Neural progenitor cell (in vitro differentiated cells): Measurements from ENCODE around the gene CREBBP. TPM values are rescaled to one million over a fixed set of nuclear protein-coding genes. Genes with fewer than 3 reads are reported as not detected.

ENCODE experiments used
- DNase-seq: peaks from one replicate; pipeline ENCODE4 v3.0.0-alpha.2; 2016; ENCODE audit warnings: low spot score
- H2AFZ ChIP-seq: fragments of 200-600 bp; sonication (generic); replicated peaks from 2 replicates; pipeline ENCODE4 v1.6.1; 2016; ENCODE audit warnings: antibody characterized with exemption
- H3F3A ChIP-seq: fragments of 200-600 bp; sonication (generic); 2 replicates; pipeline ENCODE4 v1.6.1; 2016; ENCODE audit warnings: antibody characterized with exemption, low read depth
- H3K27ac ChIP-seq: fragments of 200-600 bp; sonication (generic); 2 replicates; pipeline ENCODE4 v1.5.1; 2016; ENCODE audit warnings: mild to moderate bottlenecking
- H3K27me3 ChIP-seq: fragments of 200-600 bp; sonication (generic); 2 replicates; pipeline ENCODE4 v1.6.1; 2016; ENCODE audit warnings: mild to moderate bottlenecking, moderate library complexity
- H3K36me3 ChIP-seq: fragments of 200-600 bp; sonication (generic); 2 replicates; pipeline ENCODE4 v1.5.1; 2016
- H3K4me1 ChIP-seq: fragments of 200-600 bp; sonication (generic); 2 replicates; pipeline ENCODE4 v1.6.1; 2016; ENCODE audit warnings: mixed run types
- H3K4me2 ChIP-seq: fragments of 200-600 bp; sonication (generic); 2 replicates; pipeline ENCODE4 v1.6.1; 2016
- H3K4me3 ChIP-seq: fragments of 200-600 bp; sonication (generic); 2 replicates; pipeline ENCODE4 v1.5.1; 2016
- H3K79me2 ChIP-seq: fragments of 200-600 bp; sonication (generic); 2 replicates; pipeline ENCODE4 v1.6.1; 2016; ENCODE audit warnings: low read depth
- H3K9ac ChIP-seq: fragments of 200-600 bp; sonication (generic); 2 replicates; pipeline ENCODE4 v1.6.1; 2016
- H3K9me3 ChIP-seq: fragments of 200-600 bp; sonication (generic); 2 replicates; pipeline ENCODE4 v1.5.1; 2016; ENCODE audit warnings: low read depth
- H4K20me1 ChIP-seq: fragments of 200-600 bp; sonication (generic); 2 replicates; pipeline ENCODE4 v1.6.1; 2016; ENCODE audit warnings: low read depth
- H3K27ac Mint-ChIP-seq: 3 replicates; pipeline ENCODE4 v1.8.0; 2021; ENCODE audit warnings: mixed read lengths
- H3K27me3 Mint-ChIP-seq: 2 replicates; pipeline ENCODE4 v1.8.0; 2022; ENCODE audit warnings: low read depth, mild to moderate bottlenecking, inconsistent platforms, moderate library complexity, mixed read lengths; ENCODE audit not compliant: insufficient read depth
- H3K36me3 Mint-ChIP-seq: 3 replicates; pipeline ENCODE4 v1.8.0; 2021; ENCODE audit warnings: mixed read lengths
- H3K4me1 Mint-ChIP-seq: 3 replicates; pipeline ENCODE4 v1.8.0; 2021; ENCODE audit warnings: mixed read lengths
- H3K4me3 Mint-ChIP-seq: 3 replicates; pipeline ENCODE4 v1.8.0; 2021; ENCODE audit warnings: mild to moderate bottlenecking, moderate library complexity, mixed read lengths
- H3K9me3 Mint-ChIP-seq: 3 replicates; pipeline ENCODE4 v1.8.0; 2020; ENCODE audit warnings: mixed read lengths
- EZH2 ChIP-seq: fragments of 200-600 bp; sonication (generic); IDR thresholded peaks from 2 replicates; pipeline ENCODE4 v1.6.1; 2017; ENCODE audit warnings: antibody characterized with exemption, mild to moderate bottlenecking, moderate library complexity
- EZH2phosphoT487 ChIP-seq: fragments of 200-600 bp; sonication (generic); IDR thresholded peaks from 2 replicates; pipeline ENCODE4 v1.6.1; 2017; ENCODE audit warnings: antibody characterized with exemption
- total RNA-seq: library from RNA; depleted of rRNA; stranded (reverse); fragments of >200 nt; gene quantifications from 2 replicates; pipeline ENCODE4 v1.2.3, GENCODE V29; 2015; ENCODE audit warnings: low replicate concordance
- TF ChIP-seq, protein P1 (sequence below): fragments of 200-600 bp; sonication (generic); IDR thresholded peaks from 2 replicates; pipeline ENCODE4 v1.5.1; 2017; ENCODE audit warnings: antibody characterized with exemption, mild to moderate bottlenecking

Gene CREBBP
- total RNA-seq, 1 donor from 2014 or later, result 60.6 TPM

- DNase-seq, result no peak
- no peak overlapping the region for H2AFZ ChIP-seq
- H3K27me3 ChIP-seq, result no peaks in the 10 kb centered on the region
- no peak overlapping the region for H3K4me3 ChIP-seq
- H3K36me3 ChIP-seq, result peaks cover 14% of the 10 kb centered on the region
- H3K79me2 ChIP-seq, result peaks cover 5% of the 10 kb centered on the region
- peaks cover 4% of the 10 kb centered on the region for H3F3A ChIP-seq
- H3K9ac ChIP-seq, result no peak overlapping the region
- peaks cover 43% of the 10 kb centered on the region for H3K36me3 Mint-ChIP-seq
- TF ChIP-seq, protein P1, sequence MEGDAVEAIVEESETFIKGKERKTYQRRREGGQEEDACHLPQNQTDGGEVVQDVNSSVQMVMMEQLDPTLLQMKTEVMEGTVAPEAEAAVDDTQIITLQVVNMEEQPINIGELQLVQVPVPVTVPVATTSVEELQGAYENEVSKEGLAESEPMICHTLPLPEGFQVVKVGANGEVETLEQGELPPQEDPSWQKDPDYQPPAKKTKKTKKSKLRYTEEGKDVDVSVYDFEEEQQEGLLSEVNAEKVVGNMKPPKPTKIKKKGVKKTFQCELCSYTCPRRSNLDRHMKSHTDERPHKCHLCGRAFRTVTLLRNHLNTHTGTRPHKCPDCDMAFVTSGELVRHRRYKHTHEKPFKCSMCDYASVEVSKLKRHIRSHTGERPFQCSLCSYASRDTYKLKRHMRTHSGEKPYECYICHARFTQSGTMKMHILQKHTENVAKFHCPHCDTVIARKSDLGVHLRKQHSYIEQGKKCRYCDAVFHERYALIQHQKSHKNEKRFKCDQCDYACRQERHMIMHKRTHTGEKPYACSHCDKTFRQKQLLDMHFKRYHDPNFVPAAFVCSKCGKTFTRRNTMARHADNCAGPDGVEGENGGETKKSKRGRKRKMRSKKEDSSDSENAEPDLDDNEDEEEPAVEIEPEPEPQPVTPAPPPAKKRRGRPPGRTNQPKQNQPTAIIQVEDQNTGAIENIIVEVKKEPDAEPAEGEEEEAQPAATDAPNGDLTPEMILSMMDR, result no peak
- TF ChIP-seq EZH2phosphoT487 (no peak), EZH2 (no peak)
- H3K4me1 ChIP-seq, result no peaks in the 10 kb centered on the region
- no peaks in the 10 kb centered on the region for H3K9me3 ChIP-seq
- no peaks in the 10 kb centered on the region for H3K27me3 Mint-ChIP-seq
- no peak overlapping the region for H3K27ac ChIP-seq
- no peak overlapping the region for H3K27ac Mint-ChIP-seq
- no peaks in the 10 kb centered on the region for H3K9me3 Mint-ChIP-seq
- peaks cover 18% of the 10 kb centered on the region for H4K20me1 ChIP-seq
- no peak overlapping the region for H3K4me3 Mint-ChIP-seq
- H3K4me1 Mint-ChIP-seq, result no peaks in the 10 kb centered on the region
- H3K4me2 ChIP-seq, result no peak overlapping the region
Measured at GRCh38 chr16:3754772-3755171, 125.7 kb downstream of the CREBBP start.

GRCh38 chr16:3754081-3754703 is 126.3 kb downstream of the CREBBP start:
- no peak overlapping the region for H3K4me2 ChIP-seq
- no peaks in the 10 kb centered on the region for H3K4me1 Mint-ChIP-seq
- H3K4me3 Mint-ChIP-seq, result no peak overlapping the region
- no peaks in the 10 kb centered on the region for H3K27me3 Mint-ChIP-seq
- no peaks in the 10 kb centered on the region for H3K9me3 ChIP-seq
- no peak for DNase-seq
- peaks cover 6% of the 10 kb centered on the region for H3K79me2 ChIP-seq
- no peaks in the 10 kb centered on the region for H3K4me1 ChIP-seq
- peaks cover 47% of the 10 kb centered on the region for H3K36me3 Mint-ChIP-seq
- no peak overlapping the region for H3K27ac Mint-ChIP-seq
- no peaks in the 10 kb centered on the region for H3K9me3 Mint-ChIP-seq
- H3K27me3 ChIP-seq, result no peaks in the 10 kb centered on the region
- peaks cover 3% of the 10 kb centered on the region for H3F3A ChIP-seq
- no peak overlapping the region for H2AFZ ChIP-seq
- no peak overlapping the region for H3K9ac ChIP-seq
- H3K4me3 ChIP-seq, result no peak overlapping the region
- peaks cover 19% of the 10 kb centered on the region for H3K36me3 ChIP-seq
- TF ChIP-seq EZH2, result no peak
- TF ChIP-seq EZH2phosphoT487, result no peak
- TF ChIP-seq, protein P1, result no peak
- H3K27ac ChIP-seq, result no peak overlapping the region
- H4K20me1 ChIP-seq, result peaks cover 18% of the 10 kb centered on the region

- H3K4me3 Mint-ChIP-seq, result no peak overlapping the region
- peaks cover 51% of the 10 kb centered on the region for H3K36me3 Mint-ChIP-seq
- H2AFZ ChIP-seq, result no peak overlapping the region
- H3K9me3 Mint-ChIP-seq, result no peaks in the 10 kb centered on the region
- H3K79me2 ChIP-seq, result peaks cover 6% of the 10 kb centered on the region
- peaks cover 16% of the 10 kb centered on the region for H3K36me3 ChIP-seq
- H3K4me1 ChIP-seq, result no peaks in the 10 kb centered on the region
- no peaks in the 10 kb centered on the region for H3K27me3 ChIP-seq
- H3K9me3 ChIP-seq, result no peaks in the 10 kb centered on the region
- H4K20me1 ChIP-seq, result peaks cover 18% of the 10 kb centered on the region
- no peak overlapping the region for H3K27ac ChIP-seq
- no peak overlapping the region for H3K27ac Mint-ChIP-seq
- no peak overlapping the region for H3K9ac ChIP-seq
- DNase-seq, result no peak
- no peaks in the 10 kb centered on the region for H3F3A ChIP-seq
- H3K27me3 Mint-ChIP-seq, result peaks cover 2% of the 10 kb centered on the region
- H3K4me3 ChIP-seq, result no peak overlapping the region
- H3K4me2 ChIP-seq, result no peak overlapping the region
- TF ChIP-seq, protein P1, result no peak
- TF ChIP-seq EZH2, result no peak
- no peak for TF ChIP-seq EZH2phosphoT487
- H3K4me1 Mint-ChIP-seq, result no peaks in the 10 kb centered on the region
Measured at GRCh38 chr16:3752984-3753383, 127.5 kb downstream of the CREBBP start.
